ENCODE measurements around the gene ZPBP2.
A peak's percentile ranks its signal among the peaks of the same experiment; 100 is the strongest.

ZPBP2 gene

DNA sequence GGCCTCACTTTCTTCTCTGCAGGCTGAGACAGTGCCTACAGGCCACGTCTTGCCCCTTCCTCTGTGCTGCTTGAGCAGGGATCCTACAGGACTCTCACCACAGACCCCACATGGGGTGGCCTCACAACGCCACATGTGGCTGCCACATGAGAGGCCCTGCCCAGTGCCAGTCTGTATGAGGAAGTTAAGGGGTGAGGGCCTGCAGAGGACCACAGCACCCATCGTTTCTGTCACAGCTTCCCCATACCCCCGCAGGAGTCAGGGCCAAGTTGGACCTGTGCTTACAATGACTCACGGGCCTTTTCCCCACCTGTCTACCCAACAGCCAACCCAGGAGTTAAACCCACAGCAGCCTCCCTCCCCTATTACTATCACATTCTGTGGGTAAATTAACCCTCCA is 53.3 kb downstream of the ZPBP2 start:
- TF ChIP-seq, protein P1, sequence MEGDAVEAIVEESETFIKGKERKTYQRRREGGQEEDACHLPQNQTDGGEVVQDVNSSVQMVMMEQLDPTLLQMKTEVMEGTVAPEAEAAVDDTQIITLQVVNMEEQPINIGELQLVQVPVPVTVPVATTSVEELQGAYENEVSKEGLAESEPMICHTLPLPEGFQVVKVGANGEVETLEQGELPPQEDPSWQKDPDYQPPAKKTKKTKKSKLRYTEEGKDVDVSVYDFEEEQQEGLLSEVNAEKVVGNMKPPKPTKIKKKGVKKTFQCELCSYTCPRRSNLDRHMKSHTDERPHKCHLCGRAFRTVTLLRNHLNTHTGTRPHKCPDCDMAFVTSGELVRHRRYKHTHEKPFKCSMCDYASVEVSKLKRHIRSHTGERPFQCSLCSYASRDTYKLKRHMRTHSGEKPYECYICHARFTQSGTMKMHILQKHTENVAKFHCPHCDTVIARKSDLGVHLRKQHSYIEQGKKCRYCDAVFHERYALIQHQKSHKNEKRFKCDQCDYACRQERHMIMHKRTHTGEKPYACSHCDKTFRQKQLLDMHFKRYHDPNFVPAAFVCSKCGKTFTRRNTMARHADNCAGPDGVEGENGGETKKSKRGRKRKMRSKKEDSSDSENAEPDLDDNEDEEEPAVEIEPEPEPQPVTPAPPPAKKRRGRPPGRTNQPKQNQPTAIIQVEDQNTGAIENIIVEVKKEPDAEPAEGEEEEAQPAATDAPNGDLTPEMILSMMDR (IDR thresholded peaks at IDR 0.05; ENCODE audit: low read length, missing control alignments): no peak
- DNase-seq (ENCODE audit: low read depth): no peak
- no peak overlapping the region for H3K4me3 ChIP-seq (replicated peaks; ENCODE audit: low read depth, low read length)

DNA sequence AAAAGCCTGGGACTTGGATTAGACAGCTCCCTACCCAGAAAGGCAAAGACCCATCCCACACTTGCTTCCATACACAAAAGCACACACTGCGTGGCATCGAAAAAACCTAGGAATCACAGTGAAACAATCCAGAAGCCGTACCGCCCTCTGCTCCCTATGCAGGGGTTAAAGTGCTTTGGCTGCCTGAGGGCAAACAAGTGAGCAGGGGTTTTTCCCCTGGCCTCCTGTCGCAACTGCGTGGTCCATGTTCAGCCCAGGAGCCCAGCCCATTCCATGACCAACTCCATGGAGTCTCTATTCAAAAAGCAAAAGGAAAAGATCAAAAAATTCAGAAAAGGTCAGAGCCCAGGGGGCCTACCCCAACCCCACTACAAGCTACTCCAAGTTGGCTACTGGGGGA is 54.0 kb downstream of the ZPBP2 start:
- TF ChIP-seq, protein P1 (IDR thresholded peaks at IDR 0.05; ENCODE audit: low read length, missing control alignments): no peak
- H3K4me3 ChIP-seq (replicated peaks; ENCODE audit: low read depth, low read length): no peak overlapping the region
- DNase-seq (ENCODE audit: low read depth): no peak

DNA sequence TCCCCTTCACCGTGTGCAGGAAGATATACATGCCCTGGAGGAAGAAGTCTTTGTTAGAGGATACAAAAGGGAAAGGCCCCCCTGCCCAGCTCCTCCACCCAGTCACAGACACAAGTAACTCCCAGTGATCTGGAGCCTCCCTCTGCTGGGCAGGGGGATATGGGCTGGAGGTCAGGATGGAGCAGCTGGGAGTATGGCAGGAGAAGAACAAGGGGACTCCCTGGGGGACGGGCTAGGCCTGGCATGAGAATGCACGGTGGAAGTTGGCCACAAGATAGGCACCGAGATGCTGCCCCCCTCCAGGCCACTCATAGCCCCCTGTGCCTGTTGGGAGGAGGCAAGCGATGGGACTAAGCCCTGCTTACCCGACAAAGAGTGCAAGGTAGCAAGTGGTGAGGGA is 55.2 kb downstream of the ZPBP2 start:
- TF ChIP-seq, protein P1 (IDR thresholded peaks at IDR 0.05; ENCODE audit: low read length, missing control alignments): no peak
- H3K4me3 ChIP-seq (replicated peaks; ENCODE audit: low read depth, low read length): no peak overlapping the region
- no peak for DNase-seq (ENCODE audit: low read depth)

DNA sequence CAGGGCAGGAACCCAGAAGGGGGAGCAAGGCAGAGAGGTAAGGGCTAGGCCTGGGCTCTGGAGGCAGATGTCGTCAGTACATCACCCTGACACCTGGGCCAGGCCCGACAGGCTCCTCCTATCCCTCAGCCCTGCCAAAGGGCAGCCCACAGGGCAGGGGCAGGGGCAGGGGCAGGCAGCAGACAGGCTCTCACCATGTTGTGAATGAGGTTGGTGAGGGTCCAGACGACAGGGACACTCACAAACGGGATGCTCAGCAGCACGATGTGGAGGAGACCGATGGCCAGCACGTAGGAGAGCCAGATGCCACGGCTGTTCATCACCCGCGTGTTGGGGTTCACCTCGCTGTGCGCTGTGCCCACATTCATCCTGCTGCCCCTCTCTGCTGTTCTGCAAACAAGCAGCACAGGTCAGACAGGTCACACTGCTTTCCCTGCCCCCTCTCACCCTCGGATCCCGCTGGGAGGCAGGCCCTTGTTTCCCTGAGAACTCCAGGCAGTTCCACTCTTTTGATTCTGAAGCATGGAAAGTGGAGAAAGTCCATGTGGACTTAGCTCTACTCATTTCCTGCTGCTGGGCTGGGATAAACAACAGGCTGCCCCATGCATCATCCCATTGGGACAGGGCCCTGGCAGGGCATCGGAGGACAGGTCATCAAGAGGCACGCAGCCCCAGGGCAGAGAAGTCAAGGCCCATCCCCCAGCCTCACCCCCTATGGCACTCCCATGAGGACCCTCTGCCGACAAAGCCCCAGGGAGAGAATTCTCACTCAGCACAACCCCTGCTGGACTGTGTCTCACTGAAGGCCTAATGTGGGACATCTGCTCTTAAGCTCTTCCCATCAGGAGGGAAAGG is 56.1 kb downstream of the ZPBP2 start:
- TF ChIP-seq, protein P1 (IDR thresholded peaks at IDR 0.05; ENCODE audit: low read length, missing control alignments): peak; percentile 27
- no peak overlapping the region for H3K4me3 ChIP-seq (replicated peaks; ENCODE audit: low read depth, low read length)
- DNase-seq (ENCODE audit: low read depth): peak; percentile 29

DNA sequence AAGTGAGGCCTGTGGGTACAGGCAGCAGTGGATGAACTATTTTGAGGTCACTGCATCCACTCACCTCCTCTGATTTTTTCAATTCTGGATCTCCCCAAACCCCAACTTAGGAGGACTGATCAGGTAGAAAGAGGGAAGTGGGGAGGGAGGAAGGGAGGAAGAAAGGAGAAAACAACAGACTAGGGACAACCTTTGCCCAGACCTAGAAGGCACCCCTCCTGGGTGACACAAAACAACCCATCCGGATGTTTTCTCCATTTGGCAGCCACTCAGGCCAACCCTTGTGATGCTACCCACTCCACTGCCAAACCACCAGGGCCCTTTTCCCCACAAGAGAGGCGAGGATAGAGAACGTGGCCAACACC is 56.7 kb downstream of the ZPBP2 start:
- H3K4me3 ChIP-seq (replicated peaks; ENCODE audit: low read depth, low read length): no peak overlapping the region
- no peak for DNase-seq (ENCODE audit: low read depth)

DNA sequence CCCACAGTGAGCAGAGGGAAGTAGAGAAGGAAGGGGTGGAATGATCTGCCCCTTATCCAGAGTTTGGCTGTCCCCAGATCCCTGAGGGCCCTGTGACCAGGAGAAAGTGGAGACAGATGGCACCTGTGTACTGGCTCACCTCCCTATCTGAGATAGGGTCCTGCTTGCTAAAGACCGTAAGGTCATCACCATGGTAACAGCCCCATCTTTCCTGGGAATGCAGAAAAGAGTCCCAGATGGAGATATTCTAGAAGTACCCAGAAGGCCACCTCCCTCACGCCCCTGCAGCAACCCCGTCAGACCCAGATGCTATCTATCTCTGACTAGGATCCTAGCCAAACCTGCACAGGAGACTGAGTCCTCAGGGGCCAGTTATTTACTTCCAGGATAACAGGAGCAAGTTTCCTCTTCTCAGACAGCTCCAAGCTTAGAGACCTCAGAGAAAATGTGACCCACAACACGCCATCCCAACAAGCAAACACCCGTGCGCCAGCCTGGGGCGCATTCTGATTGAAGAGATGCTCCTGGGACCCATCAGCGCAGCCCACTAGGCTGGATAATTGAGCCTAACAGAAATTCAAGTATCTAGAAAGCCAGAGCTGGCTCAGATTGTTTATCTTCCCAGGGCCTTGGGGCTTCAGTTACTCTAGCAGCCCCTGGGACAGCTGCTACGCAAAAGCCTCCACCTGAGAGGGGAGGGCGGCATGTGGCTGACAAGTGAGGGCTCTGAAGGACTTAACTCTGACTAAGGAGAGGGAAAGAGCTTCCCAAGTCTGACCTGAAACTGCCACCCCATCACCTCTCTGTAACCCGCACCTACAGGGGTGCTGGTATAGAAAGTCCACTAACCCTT is 57.5 kb downstream of the ZPBP2 start:
- TF ChIP-seq, protein P1 (IDR thresholded peaks at IDR 0.05; ENCODE audit: low read length, missing control alignments): no peak
- peak overlapping the region; percentile 83 for H3K4me3 ChIP-seq (replicated peaks; ENCODE audit: low read depth, low read length)
- DNase-seq (ENCODE audit: low read depth): no peak

More for the DNA sequence above, 56.7 kb downstream of the ZPBP2 start:
- TF ChIP-seq, protein P1 (IDR thresholded peaks at IDR 0.05; ENCODE audit: low read length, missing control alignments): no peak

All from fibroblast of pulmonary artery (primary cell).